Glutamatergic neuron (in vitro differentiated cells): Measurements from ENCODE around the gene CD79A. TPM values are rescaled to one million over a fixed set of nuclear protein-coding genes. Genes with fewer than 3 reads are reported as not detected.

Source experiments
- DNase-seq: peaks from one replicate; pipeline ENCODE4 v3.0.0; 2022
- H3K27ac Mint-ChIP-seq: one replicate; pipeline ENCODE4 v1.8.0; 2020; ENCODE audit warnings: mild to moderate bottlenecking, mixed read lengths, inconsistent platforms; ENCODE audit not compliant: unreplicated experiment
- H3K27me3 Mint-ChIP-seq: one replicate; pipeline ENCODE4 v1.8.0; 2020; ENCODE audit warnings: mild to moderate bottlenecking, moderate library complexity, mixed read lengths, inconsistent platforms; ENCODE audit not compliant: unreplicated experiment
- H3K36me3 Mint-ChIP-seq: one replicate; pipeline ENCODE4 v1.8.0; 2020; ENCODE audit warnings: mild to moderate bottlenecking, mixed read lengths, inconsistent platforms; ENCODE audit not compliant: unreplicated experiment
- H3K4me1 Mint-ChIP-seq: one replicate; pipeline ENCODE4 v1.8.0; 2020; ENCODE audit warnings: mild to moderate bottlenecking, low read depth, mixed read lengths, inconsistent platforms; ENCODE audit not compliant: unreplicated experiment
- H3K4me3 Mint-ChIP-seq: one replicate; pipeline ENCODE4 v1.8.0; 2020; ENCODE audit warnings: mild to moderate bottlenecking, mixed read lengths, inconsistent platforms; ENCODE audit not compliant: unreplicated experiment
- H3K9me3 Mint-ChIP-seq: one replicate; pipeline ENCODE4 v1.8.0; 2020; ENCODE audit warnings: mild to moderate bottlenecking, moderate library complexity, mixed read lengths, inconsistent platforms; ENCODE audit not compliant: unreplicated experiment
- total RNA-seq: library from RNA; stranded (reverse); fragmentation: NEBNext Ultra II Directional; extraction: Animal tissue kit (Norgen Biotek cat#: 25700); gene quantifications from one replicate; pipeline ENCODE4 v1.2.1, GENCODE V29; 2021; ENCODE audit not compliant: unreplicated experiment
- TF ChIP-seq, protein P1 (sequence below): fragments of 200-600 bp; sonication (generic); IDR thresholded peaks from one replicate; pipeline ENCODE4 v1.5.0; 2021; ENCODE audit not compliant: partially characterized antibody, unreplicated experiment

Gene CD79A
- total RNA-seq, 1 donor from 2014 or later, result not detected

DNA sequence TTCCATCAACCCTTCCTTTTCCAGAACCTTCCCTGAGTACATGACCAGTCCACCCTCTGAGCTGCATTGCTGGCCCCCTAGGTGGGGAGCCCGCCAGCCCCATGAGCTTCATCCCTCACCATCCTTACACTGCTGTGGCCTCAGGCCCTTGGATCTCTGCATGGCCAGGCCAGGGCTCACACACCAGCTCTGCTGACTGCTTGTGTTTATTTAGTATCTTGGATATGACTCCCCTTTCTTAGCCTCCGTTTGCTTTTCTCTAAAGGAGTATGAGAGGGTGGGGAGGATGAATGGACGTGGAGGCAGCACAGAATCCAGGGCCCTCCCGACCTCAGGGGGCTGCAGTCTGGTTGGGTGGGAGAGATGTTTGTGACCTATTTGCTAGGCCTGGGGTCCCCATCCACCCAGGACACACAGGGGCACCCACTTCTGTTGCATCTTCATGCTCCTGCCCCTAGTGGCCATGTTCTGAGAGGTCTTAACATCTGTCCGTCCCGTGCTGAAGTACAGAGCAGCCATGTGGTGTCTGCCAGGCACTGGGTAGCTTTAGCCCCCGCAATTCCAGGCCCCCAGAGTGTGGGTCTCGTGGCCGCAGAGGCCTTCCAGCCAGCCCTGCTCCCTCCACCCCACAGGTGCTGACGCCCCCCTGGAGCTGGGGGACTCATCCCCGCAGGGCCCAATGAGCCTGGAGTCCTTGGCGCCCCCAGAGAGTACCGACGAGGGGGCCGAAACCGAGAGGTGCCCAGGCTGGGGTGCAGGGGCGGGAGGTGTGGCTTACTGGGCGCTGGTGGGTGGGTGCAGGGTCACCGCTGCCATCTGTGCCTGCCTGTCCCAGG lies 18.9 kb downstream of the CD79A start:
- TF ChIP-seq, protein P1, sequence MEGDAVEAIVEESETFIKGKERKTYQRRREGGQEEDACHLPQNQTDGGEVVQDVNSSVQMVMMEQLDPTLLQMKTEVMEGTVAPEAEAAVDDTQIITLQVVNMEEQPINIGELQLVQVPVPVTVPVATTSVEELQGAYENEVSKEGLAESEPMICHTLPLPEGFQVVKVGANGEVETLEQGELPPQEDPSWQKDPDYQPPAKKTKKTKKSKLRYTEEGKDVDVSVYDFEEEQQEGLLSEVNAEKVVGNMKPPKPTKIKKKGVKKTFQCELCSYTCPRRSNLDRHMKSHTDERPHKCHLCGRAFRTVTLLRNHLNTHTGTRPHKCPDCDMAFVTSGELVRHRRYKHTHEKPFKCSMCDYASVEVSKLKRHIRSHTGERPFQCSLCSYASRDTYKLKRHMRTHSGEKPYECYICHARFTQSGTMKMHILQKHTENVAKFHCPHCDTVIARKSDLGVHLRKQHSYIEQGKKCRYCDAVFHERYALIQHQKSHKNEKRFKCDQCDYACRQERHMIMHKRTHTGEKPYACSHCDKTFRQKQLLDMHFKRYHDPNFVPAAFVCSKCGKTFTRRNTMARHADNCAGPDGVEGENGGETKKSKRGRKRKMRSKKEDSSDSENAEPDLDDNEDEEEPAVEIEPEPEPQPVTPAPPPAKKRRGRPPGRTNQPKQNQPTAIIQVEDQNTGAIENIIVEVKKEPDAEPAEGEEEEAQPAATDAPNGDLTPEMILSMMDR, result peak; percentile 65
- Mint-ChIP-seq H3K4me3 (no peak overlapping the region), H3K27me3 (peaks cover 6% of the 10 kb centered on the region), H3K36me3 (peaks cover 4% of the 10 kb centered on the region), H3K27ac (peak overlapping the region; percentile 72), H3K9me3 (peaks cover 9% of the 10 kb centered on the region), H3K4me1 (peaks cover 9% of the 10 kb centered on the region)
- peak; percentile 37 for DNase-seq

DNA sequence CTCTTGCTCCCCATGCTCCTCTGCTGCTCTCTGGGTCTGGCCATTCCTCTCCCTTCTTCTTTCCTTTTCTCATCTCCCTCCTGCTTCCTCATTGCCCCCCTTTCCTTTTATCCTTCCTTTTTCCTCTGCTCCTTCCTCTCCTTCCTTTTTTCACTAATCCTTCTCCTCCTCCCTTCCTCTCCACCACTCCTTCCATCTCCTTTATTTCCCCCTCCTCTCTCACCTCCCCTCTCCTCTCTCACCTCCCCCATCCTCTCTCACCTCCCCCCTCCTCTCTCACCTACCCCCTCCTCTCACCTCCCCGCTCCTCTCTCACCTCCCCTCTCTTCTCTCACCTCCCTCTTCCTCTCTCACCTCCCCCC lies 19.5 kb downstream of the CD79A start:
- H3K4me3 Mint-ChIP-seq, result no peak overlapping the region
- H3K4me1 Mint-ChIP-seq, result peaks cover 7% of the 10 kb centered on the region
- no peak for DNase-seq
- H3K9me3 Mint-ChIP-seq, result peaks cover 6% of the 10 kb centered on the region
- H3K36me3 Mint-ChIP-seq, result peaks cover 1% of the 10 kb centered on the region
- peaks cover 4% of the 10 kb centered on the region for H3K27me3 Mint-ChIP-seq
- TF ChIP-seq, protein P1, result no peak
- peak overlapping the region; percentile 72 for H3K27ac Mint-ChIP-seq

DNA sequence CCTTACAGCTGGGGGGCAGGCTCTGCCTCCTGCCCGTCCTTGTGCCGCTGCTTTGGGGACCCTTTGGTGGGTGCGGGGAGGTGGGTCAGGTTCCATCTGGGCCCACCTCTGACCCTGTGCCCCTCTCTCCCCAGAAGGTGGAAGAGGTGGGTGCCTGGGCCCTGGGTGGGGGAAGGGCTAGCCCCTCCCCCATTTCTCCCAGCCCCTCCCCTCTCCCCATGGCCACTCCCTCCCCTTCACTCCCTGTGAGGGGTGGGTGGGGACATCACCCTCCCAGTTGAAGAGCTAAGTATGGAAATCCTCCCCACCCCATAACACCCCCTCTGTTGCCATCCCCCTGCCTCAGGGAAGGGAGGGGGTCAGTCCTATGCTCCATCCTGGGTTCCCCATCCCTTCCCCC lies 20.1 kb downstream of the CD79A start:
- DNase-seq, result no peak
- Mint-ChIP-seq H3K4me3 (no peak overlapping the region), H3K9me3 (peaks cover 4% of the 10 kb centered on the region), H3K4me1 (peaks cover 5% of the 10 kb centered on the region), H3K27me3 (peaks cover 3% of the 10 kb centered on the region), H3K36me3 (no peaks in the 10 kb centered on the region), H3K27ac (no peak overlapping the region)
- TF ChIP-seq, protein P1, result no peak

DNA sequence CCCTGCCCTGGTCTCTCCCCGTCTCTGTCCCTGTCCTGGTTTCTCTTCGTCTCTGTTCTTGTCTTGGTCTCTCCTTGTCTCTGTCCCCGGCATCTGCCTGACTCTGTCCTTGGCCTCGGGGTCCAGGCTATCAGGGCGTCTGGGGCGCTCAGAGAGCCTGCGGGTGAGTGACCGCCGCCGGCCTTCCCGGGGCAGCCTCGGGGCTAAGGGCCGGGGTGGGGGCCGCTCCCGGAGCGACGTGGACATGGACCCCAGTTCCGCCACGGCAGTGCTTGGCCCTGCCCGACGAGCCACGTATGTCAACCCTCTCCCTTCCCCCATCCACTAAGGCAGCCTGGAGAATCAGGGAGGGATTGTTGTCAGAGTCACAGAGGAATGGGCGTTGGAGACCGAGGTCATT lies 20.7 kb downstream of the CD79A start:
- H3K27ac Mint-ChIP-seq, result no peak overlapping the region

DNA sequence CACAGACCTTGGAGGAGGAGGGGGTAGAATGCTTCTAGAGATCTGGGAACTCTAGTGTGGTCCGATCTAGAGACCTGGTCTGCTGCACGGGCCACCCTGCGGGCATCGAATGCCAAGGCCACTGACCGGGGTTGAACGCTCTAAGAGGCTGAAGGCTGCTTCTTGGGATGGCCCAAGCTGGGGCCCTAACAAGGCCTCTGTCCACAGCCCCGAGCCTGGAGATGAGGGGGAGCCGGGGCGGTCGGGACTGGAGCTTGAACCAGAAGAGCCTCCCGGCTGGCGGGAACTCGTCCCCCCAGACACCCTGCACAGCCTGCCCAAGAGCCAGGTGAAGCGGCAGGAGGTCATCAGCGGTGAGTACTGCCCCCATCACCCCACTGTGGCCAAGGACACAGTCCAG lies 21.2 kb downstream of the CD79A start:
- TF ChIP-seq, protein P1, result no peak
- peaks cover 5% of the 10 kb centered on the region for H3K4me1 Mint-ChIP-seq
- no peak overlapping the region for H3K4me3 Mint-ChIP-seq
- H3K9me3 Mint-ChIP-seq, result peaks cover 4% of the 10 kb centered on the region
- no peak for DNase-seq
- H3K27me3 Mint-ChIP-seq, result no peaks in the 10 kb centered on the region
- H3K36me3 Mint-ChIP-seq, result no peaks in the 10 kb centered on the region
- H3K27ac Mint-ChIP-seq, result no peak overlapping the region

More for the DNA sequence above, 20.7 kb downstream of the CD79A start:
- TF ChIP-seq, protein P1, result no peak
- H3K9me3 Mint-ChIP-seq, result peaks cover 4% of the 10 kb centered on the region
- H3K27me3 Mint-ChIP-seq, result peaks cover 3% of the 10 kb centered on the region
- H3K36me3 Mint-ChIP-seq, result no peaks in the 10 kb centered on the region
- H3K4me1 Mint-ChIP-seq, result peaks cover 5% of the 10 kb centered on the region
- H3K4me3 Mint-ChIP-seq, result no peak overlapping the region
- DNase-seq, result no peak
